SK-N-SH (cell line): ENCODE measurements around the gene WFIKKN1. TPM values are rescaled to one million over a fixed set of nuclear protein-coding genes. Genes with fewer than 3 reads are reported as not detected.

Source experiments
- CTCF ChIA-PET: fragments of 300-600, 350-600 bp; formaldehyde crosslinking; extraction: SDS; loops from one replicate; lab custom pipeline; 2021; lab: Yijun Ruan, JAX
- POLR2A ChIA-PET: fragments of 350-600 bp; sonication (Branson Sonifier 250); formaldehyde crosslinking; extraction: SDS; loops from one replicate; lab custom pipeline; 2020; ENCODE audit warnings: antibody characterized with exemption, inconsistent platforms; lab: Yijun Ruan, JAX
- DNase-seq: peaks from one replicate; pipeline ENCODE4 v3.0.0; 2012
- H2AFZ ChIP-seq: fragments of 200-600 bp; sonication (generic); 2 replicates; pipeline ENCODE4 v1.8.1; 2016; ENCODE audit warnings: antibody characterized with exemption, mild to moderate bottlenecking, low read depth
- H3F3A ChIP-seq: fragments of 200-600 bp; sonication (generic); replicated peaks from 2 replicates; pipeline ENCODE3; 2016; ENCODE audit warnings: antibody characterized with exemption, mild to moderate bottlenecking; ENCODE audit not compliant: insufficient read depth
- H3K27ac ChIP-seq, 2 experiments: fragments of 200-500 bp in 1 of 2; fragments of 200-600 bp in 1 of 2; sonication (Bioruptor generic) in 1 of 2; sonication (generic), shearing (Covaris generic) in 1 of 2; 2 replicates each; pipeline versions ENCODE4 v1.5.1 to v1.6.1; 2014 to 2016; ENCODE audit warnings: low read depth in 2 of 2, inconsistent platforms in 1 of 2, low read length in 1 of 2, mild to moderate bottlenecking in 1 of 2, mixed read lengths in 1 of 2
- H3K27me3 ChIP-seq: fragments of 200-600 bp; sonication (generic), shearing (Covaris generic); 2 replicates; pipeline ENCODE4 v1.6.1; 2016; ENCODE audit warnings: mixed run types; ENCODE audit not compliant: insufficient read depth
- H3K36me3 ChIP-seq, 2 experiments: fragments of 200-500 bp in 1 of 2; fragments of 200-600 bp in 1 of 2; sonication (Bioruptor generic) in 1 of 2; sonication (generic) in 1 of 2; replicated peaks in 1 of 2; 2 replicates each; pipeline versions ENCODE3 to v1.5.1; 2014 to 2016; ENCODE audit warnings: low read length in 1 of 2, mild to moderate bottlenecking in 1 of 2; ENCODE audit not compliant: insufficient read depth in 2 of 2, control insufficient read depth in 1 of 2
- H3K4me1 ChIP-seq, 2 experiments: fragments of 200-500 bp in 1 of 2; fragments of 200-600 bp in 1 of 2; sonication (Bioruptor generic) in 1 of 2; sonication (generic), shearing (Covaris generic) in 1 of 2; 2 replicates each; pipeline versions ENCODE4 v1.5.1 to v1.6.1; 2014 to 2016; ENCODE audit warnings: low read depth in 1 of 2, low read length in 1 of 2, mixed run types in 1 of 2; ENCODE audit not compliant: insufficient read depth in 2 of 2, control insufficient read depth in 1 of 2
- H3K4me2 ChIP-seq: fragments of 200-600 bp; sonication (generic), shearing (Covaris generic); 2 replicates; pipeline ENCODE4 v1.6.1; 2017; ENCODE audit warnings: mixed run types
- H3K4me3 ChIP-seq, 2 experiments: fragments of 200-500 bp in 1 of 2; fragments of 200-600 bp in 1 of 2; sonication (Bioruptor generic) in 1 of 2; sonication (generic), shearing (Covaris generic) in 1 of 2; 2 replicates each; pipeline versions ENCODE4 v1.5.1 to v1.8.1; 2014 to 2016; ENCODE audit warnings: low read depth in 2 of 2, inconsistent platforms in 1 of 2, low read length in 1 of 2, mild to moderate bottlenecking in 1 of 2, mixed read lengths in 1 of 2, moderate library complexity in 1 of 2
- H3K79me2 ChIP-seq: fragments of 200-600 bp; sonication (generic); 2 replicates; pipeline ENCODE4 v1.8.1; 2017; ENCODE audit warnings: mild to moderate bottlenecking; ENCODE audit not compliant: insufficient read depth
- H3K9ac ChIP-seq: fragments of 200-600 bp; sonication (generic); 2 replicates; pipeline ENCODE4 v1.6.1; 2017; ENCODE audit warnings: mixed run types
- H3K9me2 ChIP-seq: fragments of 200-600 bp; sonication (generic); 2 replicates; pipeline ENCODE4 v1.6.1; 2017; ENCODE audit warnings: mixed run types
- H3K9me3 ChIP-seq: fragments of 200-600 bp; sonication (generic); 2 replicates; pipeline ENCODE4 v1.6.1; 2017; ENCODE audit warnings: mixed run types, mild to moderate bottlenecking, moderate library complexity
- H4K20me1 ChIP-seq: fragments of 200-600 bp; sonication (generic); 2 replicates; pipeline ENCODE4 v1.6.1; 2017; ENCODE audit warnings: mild to moderate bottlenecking, mixed run types; ENCODE audit not compliant: insufficient read depth
- CHD2 ChIP-seq: fragments of 150-350 bp; IDR thresholded peaks from 2 replicates; pipeline ENCODE4 v1.6.1; 2018; ENCODE audit warnings: low read length; ENCODE audit not compliant: partially characterized antibody
- ELF1 ChIP-seq: IDR thresholded peaks from 2 replicates; pipeline ENCODE4 v1.4.0; 2012
- EP300 ChIP-seq, 2 experiments: IDR thresholded peaks; 2 replicates each; pipeline versions ENCODE4 v1.4.0 to v1.6.1; 2012; ENCODE audit warnings: borderline replicate concordance in 1 of 2, low read depth in 1 of 2, low read length in 1 of 2
- EZH2phosphoT487 ChIP-seq: fragments of 200-600 bp; sonication (generic); IDR thresholded peaks from 2 replicates; pipeline ENCODE4 v1.6.1; 2017; ENCODE audit warnings: low read depth, mixed run types, mild to moderate bottlenecking, antibody characterized with exemption, moderate library complexity, borderline replicate concordance
- FOSL2 ChIP-seq: IDR thresholded peaks from 2 replicates; pipeline ENCODE4 v1.4.0; 2012; ENCODE audit warnings: low read depth, mild to moderate bottlenecking, moderate library complexity, borderline replicate concordance
- FOXJ3 ChIP-seq: sonication (generic); formaldehyde crosslinking; IDR thresholded peaks from 2 replicates; pipeline ENCODE4 v1.5.1; 2020; ENCODE audit warnings: mild to moderate bottlenecking, missing genetic modification reagents
- GABPA ChIP-seq: IDR thresholded peaks from 2 replicates; pipeline ENCODE4 v1.4.0; 2012; ENCODE audit warnings: low read depth, mild to moderate bottlenecking
- MEF2A ChIP-seq: IDR thresholded peaks from 2 replicates; pipeline ENCODE4 v1.4.0; 2012; ENCODE audit warnings: low read depth, borderline replicate concordance
- MXI1 ChIP-seq: IDR thresholded peaks from 2 replicates; pipeline ENCODE4 v1.6.1; 2012; ENCODE audit warnings: mild to moderate bottlenecking, low read depth, low read length, improper control_type of control experiment
- PBX3 ChIP-seq: IDR thresholded peaks from 2 replicates; pipeline ENCODE4; 2012
- RFX5 ChIP-seq: IDR thresholded peaks from 2 replicates; pipeline ENCODE4 v1.6.1; 2012; ENCODE audit warnings: mild to moderate bottlenecking, improper control_type of control experiment, low read length
- TAF1 ChIP-seq: IDR thresholded peaks from 2 replicates; pipeline ENCODE4 v1.6.1; 2012; ENCODE audit warnings: low read depth, mild to moderate bottlenecking, low read length, moderate library complexity, borderline replicate concordance
- TEAD4 ChIP-seq: IDR thresholded peaks from 2 replicates; pipeline ENCODE4 v1.4.0; 2012; ENCODE audit warnings: mild to moderate bottlenecking, borderline replicate concordance; ENCODE audit not compliant: insufficient read depth
- ZBTB33 ChIP-seq: IDR thresholded peaks from 2 replicates; pipeline ENCODE4 v1.4.0; 2012; ENCODE audit warnings: low read depth, borderline replicate concordance
- WGBS: methylation state at CpG from one replicate; pipeline ENCODE4 v1.1.6; 2017; ENCODE audit warnings: low lambda C conversion rate; 5-methylcytosine and 5-hydroxymethylcytosine counted together
- polyA plus RNA-seq, 3 experiments: library from polyadenylated mRNA; depleted of rRNA; stranded (reverse); fragments of >200 nt; gene quantifications; 2 replicates each; pipeline ENCODE4 v1.2.3, GENCODE V29; 2012
- TF ChIP-seq, protein P1 (sequence below): IDR thresholded peaks from 2 replicates; pipeline ENCODE4 v1.4.0; 2012; ENCODE audit warnings: low read depth, borderline replicate concordance
- TF ChIP-seq, protein P2 (sequence below): IDR thresholded peaks from 2 replicates; pipeline ENCODE4 v1.6.1; 2012; ENCODE audit warnings: mild to moderate bottlenecking, low read depth, low read length, moderate library complexity

Gene WFIKKN1
- polyA plus RNA-seq, 1 of the 3 experiments (the other 2 are of a cell fraction), result 0.16 TPM

GRCh38 chr16:669666-670065, 38.9 kb downstream of the WFIKKN1 start:
- CTCF ChIA-PET, result interaction anchor here (2.6 to 3.8 kb wide), 2 partner anchors 10 to 17 kb away, joined by 15 to 38 read pairs; partner anchors contain the start of gene JMJD8
- H3K4me2 ChIP-seq, result peak overlapping the region; percentile 96; the same call in 1 of the 2 replicates

GRCh38 chr16:670485-671352, 39.9 kb downstream of the WFIKKN1 start:
- Histone ChIP-seq H3K9ac (no peak overlapping the region), H3K36me3 (peaks cover 5 to 49% of the 10 kb centered on the region in 2 experiments), H3K79me2 (peaks cover 25% of the 10 kb centered on the region), H3F3A (peaks cover 4% of the 10 kb centered on the region), H3K9me2 (no peaks in the 10 kb centered on the region), H2AFZ (no peak overlapping the region), H4K20me1 (0 out of 2 replicates have a peak, but pooled peaks cover 6% of the 10 kb centered on the region), H3K27ac (no peak overlapping the region), H3K4me2 (0 out of 2 replicates have a peak overlapping the region, but pooled peaks have one; percentile 96), H3K9me3 (no peaks in the 10 kb centered on the region), H3K4me1 (peaks cover 0 to 22% of the 10 kb centered on the region in 2 experiments; a peak in 1 of 4 replicates), H3K4me3 (no peak overlapping the region), H3K27me3 (no peaks in the 10 kb centered on the region)
- no peak for DNase-seq
- 96% methylated on average over 18 of the region's 52 CpGs for WGBS
- ChIA-PET CTCF (interaction anchor here (0.9 to 3.8 kb wide), 4 partner anchors 11 to 19 kb away, joined by 3 to 38 read pairs (median 9); partner anchors contain the start of genes JMJD8 and WDR24), POLR2A (no interaction called here)
- TF ChIP-seq EZH2phosphoT487, result no peak
- TF ChIP-seq, protein P1, sequence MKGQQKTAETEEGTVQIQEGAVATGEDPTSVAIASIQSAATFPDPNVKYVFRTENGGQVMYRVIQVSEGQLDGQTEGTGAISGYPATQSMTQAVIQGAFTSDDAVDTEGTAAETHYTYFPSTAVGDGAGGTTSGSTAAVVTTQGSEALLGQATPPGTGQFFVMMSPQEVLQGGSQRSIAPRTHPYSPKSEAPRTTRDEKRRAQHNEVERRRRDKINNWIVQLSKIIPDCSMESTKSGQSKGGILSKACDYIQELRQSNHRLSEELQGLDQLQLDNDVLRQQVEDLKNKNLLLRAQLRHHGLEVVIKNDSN, result no peak
- no peak for TF ChIP-seq GABPA
- no peak for TF ChIP-seq CHD2
- no peak for TF ChIP-seq MXI1
- no peak for TF ChIP-seq ZBTB33
- no peak for TF ChIP-seq TAF1
- no peak for TF ChIP-seq EP300 (IDR thresholded peaks at IDR 0.05; ENCODE audit: borderline replicate concordance in 1 of 2, low read depth in 1 of 2, low read length in 1 of 2)
- no peak for TF ChIP-seq FOXJ3 (CRISPR knock-in tag)
- TF ChIP-seq, protein P2, sequence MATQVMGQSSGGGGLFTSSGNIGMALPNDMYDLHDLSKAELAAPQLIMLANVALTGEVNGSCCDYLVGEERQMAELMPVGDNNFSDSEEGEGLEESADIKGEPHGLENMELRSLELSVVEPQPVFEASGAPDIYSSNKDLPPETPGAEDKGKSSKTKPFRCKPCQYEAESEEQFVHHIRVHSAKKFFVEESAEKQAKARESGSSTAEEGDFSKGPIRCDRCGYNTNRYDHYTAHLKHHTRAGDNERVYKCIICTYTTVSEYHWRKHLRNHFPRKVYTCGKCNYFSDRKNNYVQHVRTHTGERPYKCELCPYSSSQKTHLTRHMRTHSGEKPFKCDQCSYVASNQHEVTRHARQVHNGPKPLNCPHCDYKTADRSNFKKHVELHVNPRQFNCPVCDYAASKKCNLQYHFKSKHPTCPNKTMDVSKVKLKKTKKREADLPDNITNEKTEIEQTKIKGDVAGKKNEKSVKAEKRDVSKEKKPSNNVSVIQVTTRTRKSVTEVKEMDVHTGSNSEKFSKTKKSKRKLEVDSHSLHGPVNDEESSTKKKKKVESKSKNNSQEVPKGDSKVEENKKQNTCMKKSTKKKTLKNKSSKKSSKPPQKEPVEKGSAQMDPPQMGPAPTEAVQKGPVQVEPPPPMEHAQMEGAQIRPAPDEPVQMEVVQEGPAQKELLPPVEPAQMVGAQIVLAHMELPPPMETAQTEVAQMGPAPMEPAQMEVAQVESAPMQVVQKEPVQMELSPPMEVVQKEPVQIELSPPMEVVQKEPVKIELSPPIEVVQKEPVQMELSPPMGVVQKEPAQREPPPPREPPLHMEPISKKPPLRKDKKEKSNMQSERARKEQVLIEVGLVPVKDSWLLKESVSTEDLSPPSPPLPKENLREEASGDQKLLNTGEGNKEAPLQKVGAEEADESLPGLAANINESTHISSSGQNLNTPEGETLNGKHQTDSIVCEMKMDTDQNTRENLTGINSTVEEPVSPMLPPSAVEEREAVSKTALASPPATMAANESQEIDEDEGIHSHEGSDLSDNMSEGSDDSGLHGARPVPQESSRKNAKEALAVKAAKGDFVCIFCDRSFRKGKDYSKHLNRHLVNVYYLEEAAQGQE, result no peak
- TF ChIP-seq ELF1, result no peak
- no peak for TF ChIP-seq TEAD4
- no peak for TF ChIP-seq MEF2A
- TF ChIP-seq PBX3, result no peak

More at GRCh38 chr16:669666-670065, 38.9 kb downstream of the WFIKKN1 start:
- TF ChIP-seq TAF1 (no peak), GABPA (no peak), FOSL2 (no peak), RFX5 (no peak), EP300 (IDR thresholded peaks at IDR 0.05; ENCODE audit: borderline replicate concordance in 1 of 2, low read depth in 1 of 2, low read length in 1 of 2) (no peak)
- TF ChIP-seq, all 33 proteins: peak for 0
- WGBS, result 95% methylated on average over 4 of the region's 13 CpGs
- Histone ChIP-seq H3F3A (peaks cover 4% of the 10 kb centered on the region), H3K36me3 (peaks cover 5 to 49% of the 10 kb centered on the region in 2 experiments), H3K27ac (no peak overlapping the region; a peak in 1 of 4 replicates), H3K9ac (peak overlapping the region; percentile 88; the same call in 1 of the 2 replicates), H3K4me1 (peaks cover 0 to 15% of the 10 kb centered on the region in 2 experiments; a peak in 1 of 4 replicates), H3K9me3 (no peaks in the 10 kb centered on the region), H3K4me3 (peak overlapping the region in 1 of 2 experiments; percentile 93; a peak in 1 of 4 replicates), H3K79me2 (peaks cover 25% of the 10 kb centered on the region), H3K9me2 (no peaks in the 10 kb centered on the region), H3K27me3 (no peaks in the 10 kb centered on the region), H2AFZ (no peak overlapping the region), H4K20me1 (0 out of 2 replicates have a peak, but pooled peaks cover 6% of the 10 kb centered on the region)
- POLR2A ChIA-PET, result no interaction called here
- no peak for DNase-seq
